ENCODE results near the gene STAB1. TPM values are rescaled to one million over a fixed set of nuclear protein-coding genes. Genes with fewer than 3 reads are reported as not detected.

STAB1 gene
- total RNA-seq, 1 donor from 2014 or later: 6.3 TPM

DNA sequence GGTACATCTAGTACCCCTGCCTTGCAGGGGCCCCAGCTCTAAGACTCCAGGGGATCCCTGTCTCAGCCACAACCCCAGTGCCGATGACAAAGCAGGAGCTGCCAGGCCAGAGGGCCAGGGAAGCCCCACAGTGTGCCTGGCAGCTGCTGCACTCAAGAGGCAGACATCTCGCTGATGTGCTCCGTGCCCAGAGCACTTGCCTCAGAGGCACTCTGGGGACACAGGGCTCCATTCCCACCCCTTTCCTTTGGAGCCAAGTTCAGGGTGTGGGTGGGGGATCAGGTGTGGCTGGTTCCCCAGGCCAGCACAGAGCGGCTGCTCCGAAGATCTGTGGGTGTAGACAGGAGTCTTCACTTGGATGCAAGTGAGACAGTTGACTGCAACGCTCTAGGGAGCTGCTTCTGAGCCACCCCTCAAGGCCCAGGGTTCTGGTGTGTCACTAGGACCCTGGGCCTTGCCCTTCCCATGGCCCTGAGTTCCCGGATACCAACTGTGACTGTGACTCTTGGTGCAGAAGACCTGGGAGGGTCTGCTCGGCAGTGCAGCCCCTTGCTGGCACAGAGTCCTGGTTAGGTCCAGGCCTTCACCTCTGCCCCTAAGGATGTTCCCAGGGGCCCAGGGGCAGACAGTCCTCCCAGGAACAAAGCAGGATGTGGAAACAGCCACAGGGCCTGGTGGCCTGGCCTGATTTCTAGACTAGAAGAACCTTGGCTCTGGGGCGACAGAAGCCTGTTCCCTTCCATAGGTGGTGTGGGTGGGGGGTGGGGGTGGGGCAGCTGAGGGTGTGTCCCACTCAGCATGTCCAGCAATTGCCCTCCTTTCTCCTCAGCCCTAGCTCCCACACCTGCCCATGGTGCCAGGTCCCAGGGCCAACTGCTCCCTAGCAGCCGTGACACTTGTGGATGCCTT lies 36.0 kb downstream of the STAB1 start:
- no peaks in the 10 kb centered on the region for H3K36me3 Mint-ChIP-seq (ENCODE audit: unreplicated experiment)
- H3K27me3 Mint-ChIP-seq (ENCODE audit: unreplicated experiment): peaks cover 10% of the 10 kb centered on the region
- H3K4me3 Mint-ChIP-seq (ENCODE audit: unreplicated experiment): no peak overlapping the region

DNA sequence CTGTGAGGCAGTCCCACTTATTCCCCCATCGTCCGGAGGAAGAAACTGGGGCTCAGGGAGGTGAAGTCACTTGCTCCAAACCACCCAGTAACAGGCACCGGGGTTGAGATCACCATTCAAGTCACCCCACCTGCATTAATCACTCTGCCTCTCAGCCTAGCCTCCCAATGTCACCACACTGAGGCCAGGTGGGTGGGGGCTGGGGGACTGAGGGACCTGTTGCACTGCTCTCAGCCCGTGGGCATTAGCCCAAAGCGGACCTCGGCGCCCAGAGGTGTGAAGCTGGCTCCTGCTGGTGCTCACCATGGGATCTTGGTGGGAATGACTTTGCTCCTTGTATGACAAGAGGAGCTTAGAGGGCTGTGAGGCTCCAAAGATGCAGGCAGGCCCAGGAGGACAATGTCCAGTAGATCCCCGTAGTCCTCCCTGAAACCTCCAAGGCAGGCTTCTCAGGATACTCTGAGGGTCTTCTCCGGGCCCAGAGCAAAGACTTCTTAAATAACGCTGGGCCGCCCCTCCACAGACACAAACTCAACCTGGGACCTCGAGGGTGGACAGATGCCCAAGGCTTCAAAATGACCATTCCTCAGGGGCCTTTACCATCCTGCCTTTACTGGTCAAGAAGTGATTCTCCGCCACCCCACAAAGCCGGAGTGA lies 36.9 kb downstream of the STAB1 start:
- H3K4me3 Mint-ChIP-seq (ENCODE audit: unreplicated experiment): peak overlapping the region; percentile 88
- peaks cover 14% of the 10 kb centered on the region for H3K27me3 Mint-ChIP-seq (ENCODE audit: unreplicated experiment)
- H3K4me1 Mint-ChIP-seq (ENCODE audit: low read depth, unreplicated experiment): peaks cover 11% of the 10 kb centered on the region
- DNase-seq: peak; percentile 10
- H3K9me3 Mint-ChIP-seq (ENCODE audit: unreplicated experiment): peaks cover 13% of the 10 kb centered on the region
- TF ChIP-seq, protein P1, sequence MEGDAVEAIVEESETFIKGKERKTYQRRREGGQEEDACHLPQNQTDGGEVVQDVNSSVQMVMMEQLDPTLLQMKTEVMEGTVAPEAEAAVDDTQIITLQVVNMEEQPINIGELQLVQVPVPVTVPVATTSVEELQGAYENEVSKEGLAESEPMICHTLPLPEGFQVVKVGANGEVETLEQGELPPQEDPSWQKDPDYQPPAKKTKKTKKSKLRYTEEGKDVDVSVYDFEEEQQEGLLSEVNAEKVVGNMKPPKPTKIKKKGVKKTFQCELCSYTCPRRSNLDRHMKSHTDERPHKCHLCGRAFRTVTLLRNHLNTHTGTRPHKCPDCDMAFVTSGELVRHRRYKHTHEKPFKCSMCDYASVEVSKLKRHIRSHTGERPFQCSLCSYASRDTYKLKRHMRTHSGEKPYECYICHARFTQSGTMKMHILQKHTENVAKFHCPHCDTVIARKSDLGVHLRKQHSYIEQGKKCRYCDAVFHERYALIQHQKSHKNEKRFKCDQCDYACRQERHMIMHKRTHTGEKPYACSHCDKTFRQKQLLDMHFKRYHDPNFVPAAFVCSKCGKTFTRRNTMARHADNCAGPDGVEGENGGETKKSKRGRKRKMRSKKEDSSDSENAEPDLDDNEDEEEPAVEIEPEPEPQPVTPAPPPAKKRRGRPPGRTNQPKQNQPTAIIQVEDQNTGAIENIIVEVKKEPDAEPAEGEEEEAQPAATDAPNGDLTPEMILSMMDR (IDR thresholded peaks at IDR 0.05; ENCODE audit: partially characterized antibody, unreplicated experiment): no peak
- H3K36me3 Mint-ChIP-seq (ENCODE audit: unreplicated experiment): no peaks in the 10 kb centered on the region
- no peak overlapping the region for H3K27ac Mint-ChIP-seq (ENCODE audit: unreplicated experiment)

More for the DNA sequence above, 36.0 kb downstream of the STAB1 start:
- Mint-ChIP-seq H3K9me3 (ENCODE audit: unreplicated experiment) (peaks cover 13% of the 10 kb centered on the region), H3K27ac (ENCODE audit: unreplicated experiment) (no peak overlapping the region), H3K4me1 (ENCODE audit: low read depth, unreplicated experiment) (peaks cover 11% of the 10 kb centered on the region)
- DNase-seq: peak; percentile 15
- TF ChIP-seq, protein P1 (IDR thresholded peaks at IDR 0.05; ENCODE audit: partially characterized antibody, unreplicated experiment): no peak

DNA sequence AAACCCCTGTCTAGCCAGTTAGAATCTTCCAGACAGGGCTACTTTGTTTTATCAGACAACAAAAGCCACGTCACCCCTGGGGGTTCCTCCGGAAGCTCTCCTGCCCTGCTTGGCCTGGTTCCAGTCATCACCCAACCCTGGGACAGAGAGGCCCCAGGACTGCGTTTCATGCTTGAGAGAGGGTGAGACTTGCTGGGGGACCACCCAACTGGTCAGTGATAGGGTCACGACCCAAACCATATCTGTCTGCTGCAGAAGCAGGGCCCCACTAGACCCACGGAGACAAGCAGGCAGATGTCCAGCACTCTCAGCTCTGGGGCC lies 37.3 kb downstream of the STAB1 start:
- H3K9me3 Mint-ChIP-seq (ENCODE audit: unreplicated experiment): peaks cover 13% of the 10 kb centered on the region
- H3K36me3 Mint-ChIP-seq (ENCODE audit: unreplicated experiment): no peaks in the 10 kb centered on the region
- H3K4me3 Mint-ChIP-seq (ENCODE audit: unreplicated experiment): peak overlapping the region; percentile 88
- TF ChIP-seq, protein P1 (IDR thresholded peaks at IDR 0.05; ENCODE audit: partially characterized antibody, unreplicated experiment): no peak
- no peak for DNase-seq
- peaks cover 14% of the 10 kb centered on the region for H3K4me1 Mint-ChIP-seq (ENCODE audit: low read depth, unreplicated experiment)
- peak overlapping the region; percentile 73 for H3K27ac Mint-ChIP-seq (ENCODE audit: unreplicated experiment)
- peaks cover 14% of the 10 kb centered on the region for H3K27me3 Mint-ChIP-seq (ENCODE audit: unreplicated experiment)

DNA sequence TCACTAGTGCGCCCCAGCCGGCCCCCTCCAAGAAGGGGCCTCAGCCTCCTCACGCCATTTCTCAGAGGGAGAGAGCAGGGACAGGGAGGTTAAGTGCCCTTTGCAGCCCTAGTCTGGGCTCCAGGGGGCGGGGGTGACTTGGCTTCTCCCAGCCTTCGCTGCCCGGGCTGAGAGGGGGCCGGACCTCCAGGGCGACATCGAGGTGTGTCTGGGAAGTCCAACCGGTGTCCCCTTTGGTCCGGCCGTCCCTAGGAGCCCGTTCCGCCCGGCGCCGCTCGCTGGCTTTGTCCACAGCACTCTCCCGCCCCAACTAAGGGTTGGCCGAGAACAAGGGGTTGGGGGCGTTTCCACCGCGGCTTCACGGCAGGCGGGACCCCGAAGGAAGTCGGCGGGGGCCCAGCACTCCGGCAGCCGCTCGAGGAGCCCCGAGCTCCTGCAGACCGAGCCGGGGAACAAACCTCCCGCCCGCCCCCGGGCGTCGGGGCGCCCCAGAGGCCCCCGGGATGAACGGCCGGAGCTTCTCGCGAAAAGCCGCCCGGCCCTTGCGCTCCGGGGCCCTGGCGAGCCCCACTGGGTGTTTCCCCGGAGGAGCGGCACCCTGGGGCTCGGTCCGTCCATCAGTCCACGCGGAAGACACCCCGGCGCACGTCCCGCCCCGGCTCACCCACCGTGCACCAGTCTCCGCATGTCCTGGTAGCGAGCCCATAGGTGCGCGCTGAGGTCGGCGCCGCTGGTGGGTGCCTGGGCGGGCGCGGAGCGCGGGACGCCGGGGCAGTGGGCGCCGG lies 37.9 kb downstream of the STAB1 start:
- Mint-ChIP-seq H3K9me3 (ENCODE audit: unreplicated experiment) (peaks cover 17% of the 10 kb centered on the region), H3K4me3 (ENCODE audit: unreplicated experiment) (peak overlapping the region; percentile 88), H3K36me3 (ENCODE audit: unreplicated experiment) (no peaks in the 10 kb centered on the region), H3K4me1 (ENCODE audit: low read depth, unreplicated experiment) (peaks cover 20% of the 10 kb centered on the region), H3K27ac (ENCODE audit: unreplicated experiment) (peak overlapping the region; percentile 73), H3K27me3 (ENCODE audit: unreplicated experiment) (peaks cover 14% of the 10 kb centered on the region)
- TF ChIP-seq, protein P1 (IDR thresholded peaks at IDR 0.05; ENCODE audit: partially characterized antibody, unreplicated experiment): no peak
- DNase-seq: peak; percentile 53
